Measurements from ENCODE around the gene SPATA46. TPM values are rescaled to one million over a fixed set of nuclear protein-coding genes. Genes with fewer than 3 reads are reported as not detected.

The SPATA46 gene
- total RNA-seq, 2 donors from 2014 or later = 0.62 TPM; not detected in 1

- H3K36me3 ChIP-seq = no peaks in the 10 kb centered on the region
- H3K27me3 ChIP-seq (replicated peaks; ENCODE audit: insufficient read depth) = no peaks in the 10 kb centered on the region
- 48% methylated on average over 11 of the region's 11 CpGs for WGBS
- no peak overlapping the region for H3K27ac ChIP-seq
- H3K4me1 ChIP-seq (replicated peaks) = no peaks in the 10 kb centered on the region
- no peak overlapping the region for H3K4me3 ChIP-seq
- peak; percentile 43 for TF ChIP-seq POLR2AphosphoS5 (IDR thresholded peaks at IDR 0.05)
- TF ChIP-seq, protein P1, sequence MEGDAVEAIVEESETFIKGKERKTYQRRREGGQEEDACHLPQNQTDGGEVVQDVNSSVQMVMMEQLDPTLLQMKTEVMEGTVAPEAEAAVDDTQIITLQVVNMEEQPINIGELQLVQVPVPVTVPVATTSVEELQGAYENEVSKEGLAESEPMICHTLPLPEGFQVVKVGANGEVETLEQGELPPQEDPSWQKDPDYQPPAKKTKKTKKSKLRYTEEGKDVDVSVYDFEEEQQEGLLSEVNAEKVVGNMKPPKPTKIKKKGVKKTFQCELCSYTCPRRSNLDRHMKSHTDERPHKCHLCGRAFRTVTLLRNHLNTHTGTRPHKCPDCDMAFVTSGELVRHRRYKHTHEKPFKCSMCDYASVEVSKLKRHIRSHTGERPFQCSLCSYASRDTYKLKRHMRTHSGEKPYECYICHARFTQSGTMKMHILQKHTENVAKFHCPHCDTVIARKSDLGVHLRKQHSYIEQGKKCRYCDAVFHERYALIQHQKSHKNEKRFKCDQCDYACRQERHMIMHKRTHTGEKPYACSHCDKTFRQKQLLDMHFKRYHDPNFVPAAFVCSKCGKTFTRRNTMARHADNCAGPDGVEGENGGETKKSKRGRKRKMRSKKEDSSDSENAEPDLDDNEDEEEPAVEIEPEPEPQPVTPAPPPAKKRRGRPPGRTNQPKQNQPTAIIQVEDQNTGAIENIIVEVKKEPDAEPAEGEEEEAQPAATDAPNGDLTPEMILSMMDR (IDR thresholded peaks at IDR 0.05) = no peak
- DNase-seq (ENCODE audit: low spot score) = no peak
- no peaks in the 10 kb centered on the region for H3K9me3 ChIP-seq
- intact Hi-C loops (cut with DNase I) = loop anchor here (10.0 kb wide), 1 partner anchor 955 kb away; no protein-coding TSS in a partner anchor
Measured at GRCh38 chr1:162349635-162350330, 26.9 kb downstream of the SPATA46 start.

- TF ChIP-seq, protein P1 (IDR thresholded peaks at IDR 0.05) = no peak
- TF ChIP-seq POLR2AphosphoS5 (IDR thresholded peaks at IDR 0.05) = no peak
- TF ChIP-seq POLR2A (IDR thresholded peaks at IDR 0.05) = no peak
- no peak for DNase-seq (ENCODE audit: low spot score)
Measured at GRCh38 chr1:162347281-162347680, 29.4 kb downstream of the SPATA46 start.

DNA sequence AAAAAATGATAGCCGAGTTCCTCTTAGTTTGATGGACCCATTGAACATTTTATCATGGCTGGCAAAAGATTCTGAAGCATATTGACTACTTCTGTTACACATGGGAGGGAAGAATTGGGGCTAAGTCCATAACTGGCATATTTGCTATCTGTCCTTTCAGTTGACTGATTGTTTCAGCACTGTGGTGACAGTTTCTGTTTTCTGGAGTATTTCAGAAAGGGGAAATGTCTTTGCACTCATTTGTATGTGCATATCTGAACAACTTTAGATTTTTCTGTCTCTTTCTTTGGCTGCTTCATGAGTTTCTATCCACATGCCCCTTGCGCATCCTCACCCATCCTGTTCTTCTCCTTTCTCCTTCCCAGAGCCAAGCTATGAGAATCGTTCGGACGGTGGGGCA lies 33.2 kb downstream of the SPATA46 start:
- no peaks in the 10 kb centered on the region for H3K36me3 ChIP-seq

More at GRCh38 chr1:162347281-162347680, 29.4 kb downstream of the SPATA46 start:
- 60% methylated on average over 3 of the region's 3 CpGs for WGBS
- Histone ChIP-seq H3K27ac (no peak overlapping the region), H3K4me3 (no peak overlapping the region), H3K4me1 (replicated peaks) (no peaks in the 10 kb centered on the region), H3K36me3 (no peaks in the 10 kb centered on the region), H3K27me3 (replicated peaks; ENCODE audit: insufficient read depth) (no peaks in the 10 kb centered on the region), H3K9me3 (no peaks in the 10 kb centered on the region)
- intact Hi-C loops (cut with DNase I) = no loop called here

GRCh38 chr1:162342452-162342983 lies 34.1 kb downstream of the SPATA46 start:
- 100% methylated on average over 1 of the region's 1 CpG for WGBS
- Histone ChIP-seq H3K27me3 (replicated peaks; ENCODE audit: insufficient read depth) (no peaks in the 10 kb centered on the region), H3K4me1 (replicated peaks) (no peaks in the 10 kb centered on the region), H3K9me3 (no peaks in the 10 kb centered on the region), H3K4me3 (no peak overlapping the region), H3K36me3 (no peaks in the 10 kb centered on the region), H3K27ac (no peak overlapping the region)
- no peak for DNase-seq (ENCODE audit: low spot score)
- TF ChIP-seq, protein P1 (IDR thresholded peaks at IDR 0.05) = no peak
- TF ChIP-seq POLR2A (IDR thresholded peaks at IDR 0.05) (no peak), POLR2AphosphoS5 (IDR thresholded peaks at IDR 0.05) (no peak)
- intact Hi-C loops (cut with DNase I) = no loop called here

More for the DNA sequence above, 33.2 kb downstream of the SPATA46 start:
- no peak for DNase-seq (ENCODE audit: low spot score)
- Histone ChIP-seq H3K27me3 (replicated peaks; ENCODE audit: insufficient read depth) (no peaks in the 10 kb centered on the region), H3K27ac (no peak overlapping the region), H3K9me3 (no peaks in the 10 kb centered on the region), H3K4me3 (no peak overlapping the region), H3K4me1 (replicated peaks) (no peaks in the 10 kb centered on the region)
- 88% methylated on average over 5 of the region's 5 CpGs for WGBS
- TF ChIP-seq, protein P1 (IDR thresholded peaks at IDR 0.05) = no peak
- TF ChIP-seq POLR2A (IDR thresholded peaks at IDR 0.05) (no peak), POLR2AphosphoS5 (IDR thresholded peaks at IDR 0.05) (no peak)
- intact Hi-C loops (cut with DNase I) = no loop called here

Measured in prostate gland (tissue), 2 donors.